ENCODE results near the gene PANX2. TPM values are rescaled to one million over a fixed set of nuclear protein-coding genes. Genes with fewer than 3 reads are reported as not detected.
A peak's percentile ranks its signal among the peaks of the same experiment; 100 is the strongest.

Gene PANX2
- total and polyA plus RNA-seq, 2 of the 4 experiments (the other 2 are of a cell fraction) = 0.18 to 1.7 TPM

GRCh38 chr22:50186181-50186714, 15.7 kb downstream of the PANX2 start:
- DNase-seq = no peak
- peak overlapping the region; percentile 75 for H2AFZ ChIP-seq (replicated peaks; ENCODE audit: low read length, poor library complexity)
- H4K5ac ChIP-seq (ENCODE audit: low read depth, low read length) = no peak overlapping the region
- H3K4me2 ChIP-seq (ENCODE audit: low read depth, low read length) = peak overlapping the region; percentile 89
- no TSS peak for BruUV-seq (replicated peaks)
- POLR2A ChIA-PET (ENCODE audit: unreplicated experiment) = no interaction called here
- peak overlapping the region; percentile 58 for H2AK5ac ChIP-seq (ENCODE audit: low read depth, low read length)
- H2AK9ac ChIP-seq (replicated peaks; ENCODE audit: low read depth, low read length, poor library complexity) = peak overlapping the region; percentile 90
- no peak overlapping the region for H2BK120ac ChIP-seq (ENCODE audit: low read depth, low read length)
- H3K23ac ChIP-seq (ENCODE audit: low read depth, low read length) = peak overlapping the region; percentile 95; the same call in 1 of the 2 replicates
- H3K9me1 ChIP-seq (ENCODE audit: insufficient read depth, low read length) = peaks cover 6% of the 10 kb centered on the region
- no peak overlapping the region for H2BK5ac ChIP-seq (ENCODE audit: low read depth, low read length, poor library complexity, severe bottlenecking)
- peaks cover 21% of the 10 kb centered on the region for H4K20me1 ChIP-seq (ENCODE audit: insufficient read depth, low read length)
- no peak overlapping the region for H3K56ac ChIP-seq (ENCODE audit: extremely low read depth, insufficient read depth, low read length)
- WGBS, 2 experiments (ENCODE audit: extremely low coverage in 2 of 2, insufficient read length in 1 of 2) = 4% methylated on average over 29 of the region's 47 CpGs; no CpG with 5 or more reads in 1 of the 2 experiments
- no peak overlapping the region for H2BK15ac ChIP-seq (ENCODE audit: low read depth, low read length)
- CTCF ChIA-PET = no interaction called here
- intact Hi-C loops (cut with micrococcal nuclease) = loop anchor here (1.0 kb wide), 1 partner anchor 39 kb away; no protein-coding TSS in a partner anchor
- peaks cover 4% of the 10 kb centered on the region; the same call in 1 of the 2 replicates for H3K36me3 ChIP-seq (ENCODE audit: control insufficient read depth, insufficient read depth, low read length)
- H3K79me1 ChIP-seq (ENCODE audit: low read depth in 1 of 2, low read length in 2 of 2) = peaks cover 14 to 45% of the 10 kb centered on the region in 2 experiments
- H4K8ac ChIP-seq (ENCODE audit: low read depth in 2 of 2, low read length in 2 of 2) = peak overlapping the region; percentile 18 to 42; a peak in 3 of 4 replicates
- no peak overlapping the region for H4K91ac ChIP-seq (ENCODE audit: insufficient read depth, low read depth, low read length)
- no peaks in the 10 kb centered on the region for H3K27me3 ChIP-seq (ENCODE audit: control insufficient read depth, insufficient read depth, low read length)
- no peak overlapping the region for H3K18ac ChIP-seq (ENCODE audit: low read depth, low read length)
- H2BK20ac ChIP-seq (ENCODE audit: low read depth, low read length) = no peak overlapping the region
- peaks cover 25% of the 10 kb centered on the region for H3K4me1 ChIP-seq (ENCODE audit: control insufficient read depth, insufficient read depth, low read length)
- H3K4me3 ChIP-seq (ENCODE audit: insufficient read depth, low read depth, low read length) = peak overlapping the region; percentile 59
- peak overlapping the region; percentile 67 for H3K4ac ChIP-seq (ENCODE audit: low read depth, low read length)
- dilution Hi-C loops (cut with HindIII; ENCODE audit: low sequenced_read_pairs, unreplicated experiment) = no loop called here
- peak; percentile 7 for ATAC-seq (ENCODE audit: low read depth)
- no peaks in the 10 kb centered on the region for H3K9me3 ChIP-seq (ENCODE audit: control insufficient read depth, insufficient read depth, low read length)
- peak overlapping the region; percentile 63 for H3K27ac ChIP-seq (ENCODE audit: insufficient read depth, low read length)
- TF ChIP-seq POLR2A (IDR thresholded peaks at IDR 0.05; ENCODE audit: low read depth, low read length) (no peak), USF2 (IDR thresholded peaks at IDR 0.05; ENCODE audit: low read depth, low read length) (no peak), MAZ (IDR thresholded peaks at IDR 0.05; ENCODE audit: borderline replicate concordance, low read depth, low read length) (peak; percentile 34; the same call in 1 of the 2 replicates), MXI1 (IDR thresholded peaks at IDR 0.05; ENCODE audit: borderline replicate concordance, low read depth, low read length) (no peak), FOS (IDR thresholded peaks at IDR 0.05; ENCODE audit: low read depth, low read length) (no peak), RCOR1 (IDR thresholded peaks at IDR 0.05; ENCODE audit: insufficient replicate concordance, low read length) (no peak), CHD1 (IDR thresholded peaks at IDR 0.05; ENCODE audit: low read depth, low read length) (no peak), RFX5 (IDR thresholded peaks at IDR 0.05; ENCODE audit: low read depth, low read length) (no peak)
- peak overlapping the region; percentile 91 for H3K14ac ChIP-seq (replicated peaks; ENCODE audit: low read depth, low read length)
- H3K9ac ChIP-seq (ENCODE audit: low read depth, low read length) = peak overlapping the region; percentile 37
- in situ Hi-C loops (cut with MboI; ENCODE audit: low sequenced_read_pairs) = no loop called here

Measured in IMR-90 (cell line).